NCI-H2081 treated with DMSO at 0.1 percent for 48 hours (cell line): ENCODE measurements around the gene MRPL1.
"Not testable (repeated sequence)": the region's sequence is repeated elsewhere in the genome, so short reads cannot be mapped to it uniquely, and the experiment has no call there.

Source experiments
- DNase-seq: peaks from one replicate; lab custom pipeline; 2025; lab: John Stamatoyannopoulos, UW

The MRPL1 gene

GRCh38 chr4:77849278-77849965, 13.2 kb upstream of the MRPL1 start:
- no peak for DNase-seq

GRCh38 chr4:77852892-77853495, 9.6 kb upstream of the MRPL1 start:
- no peak for DNase-seq

- DNase-seq: no peak
Observed at GRCh38 chr4:77854431-77855111, 8.1 kb upstream of the MRPL1 start.

- no peak for DNase-seq
Observed at GRCh38 chr4:77856152-77856551, 6.5 kb upstream of the MRPL1 start.

- no peak for DNase-seq
Observed at GRCh38 chr4:77859256-77859655, 3.4 kb upstream of the MRPL1 start.

- DNase-seq: no peak
Observed at GRCh38 chr4:77861495-77861894, 1.1 kb upstream of the MRPL1 start.

GRCh38 chr4:77863341-77863740, 711 bp downstream of the MRPL1 start:
- DNase-seq: not testable (repeated sequence)

- DNase-seq: no peak
Observed at GRCh38 chr4:77865259-77865658, 2.6 kb downstream of the MRPL1 start.

GRCh38 chr4:77872723-77873445, 10.3 kb downstream of the MRPL1 start:
- no peak for DNase-seq

- no peak for DNase-seq
Observed at GRCh38 chr4:77877167-77877566, 14.5 kb downstream of the MRPL1 start.

- DNase-seq: no peak
Observed at GRCh38 chr4:77877771-77878565, 15.3 kb downstream of the MRPL1 start.

GRCh38 chr4:77880784-77881183, 18.2 kb downstream of the MRPL1 start:
- no peak for DNase-seq

GRCh38 chr4:77881460-77882295, 19.0 kb downstream of the MRPL1 start:
- no peak for DNase-seq

- no peak for DNase-seq
Observed at GRCh38 chr4:77893451-77893850, 30.8 kb downstream of the MRPL1 start.

- DNase-seq: no peak
Observed at GRCh38 chr4:77899607-77900006, 37.0 kb downstream of the MRPL1 start.

- DNase-seq: no peak
Observed at GRCh38 chr4:77903186-77903585, 40.6 kb downstream of the MRPL1 start.

- DNase-seq: no peak
Observed at GRCh38 chr4:77905651-77906263, 43.1 kb downstream of the MRPL1 start.

GRCh38 chr4:77910676-77911075, 48.0 kb downstream of the MRPL1 start:
- no peak for DNase-seq

GRCh38 chr4:77911091-77911490, 48.5 kb downstream of the MRPL1 start:
- DNase-seq: no peak

- DNase-seq: no peak
Observed at GRCh38 chr4:77911842-77912450, 49.3 kb downstream of the MRPL1 start.
